Motor neuron (in vitro differentiated cells): Measurements from ENCODE around the gene ZNF609. TPM values are rescaled to one million over a fixed set of nuclear protein-coding genes. Genes with fewer than 3 reads are reported as not detected.

ENCODE experiments used
- ATAC-seq, 8 experiments: fragments of 200-7000 bp; cut with Tn5 transposase; replicated peaks in 6 of 8; 2 replicates each; pipeline ENCODE4 v1.8.0; 2021; ENCODE audit warnings: mild to moderate bottlenecking in 8 of 8, moderate library complexity in 8 of 8
- H3K27ac ChIP-seq, 2 donors: fragments of 250-450 bp; sonication (Bioruptor Pico); 2 replicates each; pipeline ENCODE4 v1.9.0; 2021; ENCODE audit warnings: antibody characterized with exemption in 2 of 2, mild to moderate bottlenecking in 2 of 2, moderate library complexity in 1 of 2
- H3K4me1 ChIP-seq, 2 donors: fragments of 250-450 bp; sonication (Bioruptor Pico); replicated peaks in 1 of 2; 2 replicates each; pipeline ENCODE4 v1.6.1; 2021; ENCODE audit warnings: antibody characterized with exemption in 2 of 2, mild to moderate bottlenecking in 2 of 2, moderate library complexity in 1 of 2
- H3K4me3 ChIP-seq, 5 donors: fragments of 250-450 bp; sonication (Bioruptor Pico); 2 replicates each; pipeline ENCODE4 v1.9.0; 2021; ENCODE audit warnings: antibody characterized with exemption in 5 of 5, mild to moderate bottlenecking in 5 of 5, moderate library complexity in 4 of 5
- WGBS, 10 experiments: fragments of 450-650 bp; shearing (Covaris generic); methylation state at CpG; one replicate each; pipeline ENCODE4 v1.0.0; 2022; 5-methylcytosine and 5-hydroxymethylcytosine counted together
- in situ Hi-C, 9 experiments: fragments of 400-800 bp; cut with MboI; loops; one replicate each; pipeline ENCODE4 v1.15.0; 2021; ENCODE audit warnings: low sequenced_read_pairs in 9 of 9, low pct_unique_long_range_greater_than_20kb in 2 of 9; ENCODE audit not compliant: unreplicated experiment in 9 of 9
- total RNA-seq, 8 experiments: library from RNA; unstranded; fragments of 300-600 nt; gene quantifications; 2 replicates each; pipeline versions ENCODE4 v1.2.3 to v1.2.4, GENCODE V29; 2022

Gene ZNF609
- total RNA-seq, 8 experiments from 2014 or later = 11.7 to 86.7 (median 27.7) TPM

DNA sequence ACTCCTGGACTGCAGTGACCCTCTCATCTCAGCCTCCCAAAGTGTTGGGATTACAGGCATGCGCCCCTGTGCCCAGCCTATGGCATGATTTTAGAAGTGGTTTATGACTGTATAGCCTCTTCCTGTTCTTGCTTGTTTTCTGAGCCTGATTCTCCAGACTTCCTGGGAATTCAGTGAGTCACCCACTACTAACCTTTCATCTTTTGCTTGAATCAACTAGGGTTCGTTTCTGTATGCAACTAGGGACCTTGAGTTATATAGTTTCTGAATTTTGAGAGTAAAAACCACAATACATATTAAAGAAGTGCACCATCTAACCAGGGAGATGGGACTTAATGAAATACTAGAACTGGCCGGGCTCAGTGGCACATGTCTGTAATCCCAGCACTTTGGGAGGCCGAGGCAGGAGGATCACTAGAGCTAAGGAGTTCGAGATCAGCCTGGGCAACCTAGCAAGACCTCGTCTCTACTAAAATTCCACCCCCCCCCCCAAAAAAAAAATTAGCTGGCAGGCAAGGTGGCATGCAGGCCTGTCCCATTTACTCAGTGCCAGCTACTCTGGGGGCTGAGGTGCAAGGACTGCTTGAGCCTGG is 76.0 kb downstream of the ZNF609 start:
- WGBS, 10 experiments = 58 to 100% (median 88%) methylated on average over 1 to 6 of the region's 6 CpGs; no CpG with 5 or more reads in 2 of the 10 experiments
- in situ Hi-C loops = no loop called here
- Histone ChIP-seq H3K27ac (no peak overlapping the region), H3K4me3 (no peak overlapping the region), H3K4me1 (no peaks in the 10 kb centered on the region)
- peak in 4 of 8 experiments; percentile 30 to 77 (median 44) for ATAC-seq

DNA sequence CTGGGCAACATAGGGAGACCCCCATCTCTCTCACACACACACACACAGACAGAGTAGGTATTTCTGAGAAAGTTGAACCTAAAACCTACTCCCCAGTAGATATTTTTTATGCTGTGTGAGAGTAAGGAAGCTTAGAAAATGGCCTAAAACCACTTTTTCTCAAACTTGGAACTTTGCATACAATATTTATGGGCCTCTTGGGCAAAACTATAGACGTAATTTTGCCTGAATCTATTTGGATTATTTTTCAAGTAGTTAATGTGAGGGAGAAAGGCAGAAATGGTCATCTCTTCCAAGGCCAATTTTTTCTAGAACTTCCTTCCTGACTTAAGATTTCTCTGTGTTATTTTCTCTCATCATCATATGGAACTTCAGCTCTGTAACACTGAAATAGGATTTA is 81.7 kb downstream of the ZNF609 start:
- in situ Hi-C loops = no loop called here
- no peak overlapping the region for H3K27ac ChIP-seq
- 30 to 100% (median 80%) methylated on average over 1 of the region's 1 CpG; no CpG with 5 or more reads in 1 of the 10 experiments for WGBS, 10 experiments
- ATAC-seq = no peak
- peaks cover 0 to 3% of the 10 kb centered on the region in 2 donors for H3K4me1 ChIP-seq
- H3K4me3 ChIP-seq = no peak overlapping the region

DNA sequence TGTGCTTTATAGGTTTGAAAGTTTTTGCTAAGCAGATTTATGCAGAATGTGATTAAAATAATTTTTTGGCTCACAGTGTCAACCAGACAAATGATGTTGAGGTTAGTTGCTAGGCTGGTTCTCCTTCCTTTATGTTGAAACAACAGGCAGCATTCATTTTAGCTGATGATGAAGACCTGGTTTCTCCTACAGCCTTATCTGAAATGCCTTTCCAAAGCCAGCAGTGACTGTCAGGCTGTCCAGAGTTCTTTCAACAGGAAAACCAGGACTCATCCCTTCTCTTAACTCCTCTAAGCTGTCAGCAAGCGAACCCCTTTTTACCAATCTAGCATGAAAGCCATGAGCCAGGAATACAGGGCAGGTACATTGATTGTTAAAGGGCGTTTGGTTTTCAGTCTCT is 84.1 kb downstream of the ZNF609 start:
- Histone ChIP-seq H3K27ac (no peak overlapping the region), H3K4me1 (peaks cover 0 to 3% of the 10 kb centered on the region in 2 donors), H3K4me3 (no peak overlapping the region)
- in situ Hi-C loops = no loop called here
- no peak for ATAC-seq
- WGBS, 10 experiments = 58 to 100% (median 92%) methylated on average over 1 to 2 of the region's 2 CpGs; no CpG with 5 or more reads in 3 of the 10 experiments

DNA sequence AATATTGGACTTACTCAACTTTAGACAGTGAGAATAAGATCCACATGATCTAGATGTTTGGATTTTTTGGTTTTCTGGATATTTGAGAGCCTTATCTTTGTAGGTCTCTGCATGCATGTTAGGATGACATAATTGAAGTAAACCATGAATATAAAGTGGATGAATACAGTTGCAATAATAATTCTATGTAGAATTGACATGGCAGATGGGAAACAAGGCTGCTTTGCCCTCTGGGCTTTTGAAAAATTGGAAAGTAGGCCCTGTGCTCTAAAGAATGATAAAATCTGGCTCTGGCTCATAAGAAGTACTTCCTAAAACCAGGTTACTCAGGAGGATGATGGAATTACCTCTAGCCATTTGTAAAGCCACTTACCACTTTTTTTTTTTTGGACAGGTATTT is 86.9 kb downstream of the ZNF609 start:
- no peak overlapping the region for H3K4me3 ChIP-seq
- H3K27ac ChIP-seq = no peak overlapping the region
- in situ Hi-C loops = no loop called here
- peaks cover 0 to 3% of the 10 kb centered on the region in 2 donors for H3K4me1 ChIP-seq
- peak in 1 of 8 experiments; percentile 58 for ATAC-seq

DNA sequence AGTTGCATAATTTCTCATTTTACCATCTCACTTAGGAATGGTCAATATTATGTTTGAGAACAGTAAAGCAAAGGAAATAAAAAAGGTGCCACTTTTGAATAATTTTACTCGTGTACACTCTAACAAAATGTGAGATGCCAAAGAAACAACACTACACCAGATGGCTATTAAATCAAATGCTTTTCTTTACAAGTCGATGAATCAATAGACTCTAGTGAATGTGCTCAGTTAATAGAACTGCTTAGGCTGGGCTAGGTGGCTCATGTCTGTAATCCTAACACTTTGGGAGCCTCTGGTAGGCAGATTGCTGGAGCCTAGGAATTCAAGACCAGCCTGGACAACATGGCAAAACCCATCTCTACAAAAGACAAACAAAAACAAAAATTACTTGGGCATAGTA is 87.9 kb downstream of the ZNF609 start:
- peak in 1 of 8 experiments; percentile 52 for ATAC-seq
- no peak overlapping the region for H3K27ac ChIP-seq
- H3K4me3 ChIP-seq = no peak overlapping the region
- WGBS, 10 experiments = 10 to 83% (median 50%) methylated on average over 1 to 2 of the region's 2 CpGs; no CpG with 5 or more reads in 2 of the 10 experiments
- in situ Hi-C loops = no loop called here
- H3K4me1 ChIP-seq = peaks cover 0 to 3% of the 10 kb centered on the region in 2 donors

GRCh38 chr15:64549860-64550259 is 89.5 kb downstream of the ZNF609 start:
- 86 to 100% (median 98%) methylated on average over 1 to 2 of the region's 2 CpGs; no CpG with 5 or more reads in 4 of the 10 experiments for WGBS, 10 experiments
- in situ Hi-C loops = no loop called here
- no peak for ATAC-seq
- no peaks in the 10 kb centered on the region for H3K4me1 ChIP-seq
- no peak overlapping the region for H3K27ac ChIP-seq
- no peak overlapping the region for H3K4me3 ChIP-seq

GRCh38 chr15:64552281-64552948 is 92.0 kb downstream of the ZNF609 start:
- no peak overlapping the region for H3K27ac ChIP-seq
- 71 to 100% (median 92%) methylated on average over 1 to 7 of the region's 8 CpGs; no CpG with 5 or more reads in 1 of the 10 experiments for WGBS, 10 experiments
- in situ Hi-C loops = no loop called here
- no peak overlapping the region for H3K4me3 ChIP-seq
- H3K4me1 ChIP-seq = no peaks in the 10 kb centered on the region
- no peak for ATAC-seq

DNA sequence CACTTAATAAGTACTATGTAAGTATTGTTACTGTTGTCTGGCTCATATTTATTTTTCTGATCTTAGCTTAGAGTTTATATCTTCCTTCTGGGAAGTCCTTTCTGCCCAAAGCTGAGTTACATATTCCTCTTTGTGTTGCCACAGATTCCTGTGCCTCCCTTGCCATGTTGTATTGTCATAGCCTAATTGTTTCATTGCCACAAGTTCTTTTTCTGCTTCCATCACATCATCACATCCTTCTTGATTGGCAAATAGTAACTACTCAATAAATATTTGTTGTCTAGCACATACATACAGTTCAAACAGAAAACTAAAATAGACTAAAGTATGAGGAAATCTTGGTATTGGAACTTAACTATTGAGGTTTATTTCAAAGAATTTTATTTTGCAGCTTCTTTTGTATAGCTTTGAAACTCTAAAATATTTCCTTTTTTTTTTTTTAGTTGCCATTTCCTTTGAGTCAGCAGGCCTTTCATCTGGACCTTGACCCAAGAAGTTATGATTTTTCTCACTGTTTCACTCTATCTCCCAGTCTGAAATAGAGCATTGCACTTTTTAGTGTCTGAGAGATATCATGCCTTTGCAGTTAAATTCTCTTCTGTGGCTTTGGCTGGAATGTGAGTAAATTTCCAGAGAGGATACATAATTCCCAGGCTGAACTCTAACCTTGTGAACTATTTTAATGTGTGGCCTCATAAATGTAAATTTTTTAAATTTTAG is 98.2 kb downstream of the ZNF609 start:
- ATAC-seq = no peak
- H3K4me3 ChIP-seq = no peak overlapping the region
- no peak overlapping the region for H3K27ac ChIP-seq
- in situ Hi-C loops = no loop called here
- H3K4me1 ChIP-seq = no peaks in the 10 kb centered on the region

DNA sequence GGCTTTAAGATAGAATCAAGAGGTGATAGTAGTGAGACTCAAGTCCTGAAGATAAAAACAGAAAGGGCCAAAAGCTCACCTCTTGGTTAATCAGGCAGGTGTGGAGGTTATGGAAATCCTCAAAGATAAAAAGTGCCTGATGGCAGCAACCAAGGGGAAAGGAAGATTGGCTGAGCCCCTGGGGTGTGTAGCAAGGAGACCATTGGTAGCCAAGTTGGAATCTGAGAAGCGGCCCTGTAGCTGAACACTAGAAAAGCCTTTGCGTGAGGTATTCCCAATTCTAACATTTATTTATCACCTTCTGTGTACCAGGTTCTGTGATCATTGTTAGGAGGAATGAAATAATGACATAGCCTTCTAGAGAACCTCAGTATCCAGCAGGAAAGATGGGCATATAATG is 98.9 kb downstream of the ZNF609 start:
- H3K4me1 ChIP-seq = no peaks in the 10 kb centered on the region
- no peak overlapping the region for H3K4me3 ChIP-seq
- 81 to 100% (median 100%) methylated on average over 1 to 2 of the region's 2 CpGs; no CpG with 5 or more reads in 2 of the 10 experiments for WGBS, 10 experiments
- H3K27ac ChIP-seq = no peak overlapping the region
- in situ Hi-C loops = no loop called here
- no peak for ATAC-seq

DNA sequence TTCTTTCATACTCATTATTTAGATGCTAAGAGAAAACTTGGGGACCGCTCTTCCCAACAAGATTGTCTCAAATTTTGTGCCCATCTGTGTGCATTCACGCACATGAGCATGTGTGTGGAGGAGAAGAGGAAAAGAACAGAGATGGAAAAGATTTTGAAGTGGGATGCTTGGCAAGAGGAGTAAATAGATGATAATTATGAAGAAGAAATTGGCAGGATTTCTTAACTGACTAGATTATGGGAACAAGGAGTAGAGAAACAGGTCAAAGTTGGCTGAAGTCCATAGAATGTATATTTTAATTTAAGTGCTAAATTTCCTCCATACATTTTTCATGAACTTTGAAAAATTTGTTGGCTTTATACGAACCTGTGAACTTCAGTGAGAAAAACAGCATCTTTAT is 100.1 kb downstream of the ZNF609 start:
- H3K4me1 ChIP-seq = no peaks in the 10 kb centered on the region
- no peak overlapping the region for H3K4me3 ChIP-seq
- ATAC-seq = no peak
- WGBS, 10 experiments = 75 to 100% (median 91%) methylated on average over 1 to 3 of the region's 3 CpGs
- no peak overlapping the region for H3K27ac ChIP-seq
- in situ Hi-C loops = no loop called here

DNA sequence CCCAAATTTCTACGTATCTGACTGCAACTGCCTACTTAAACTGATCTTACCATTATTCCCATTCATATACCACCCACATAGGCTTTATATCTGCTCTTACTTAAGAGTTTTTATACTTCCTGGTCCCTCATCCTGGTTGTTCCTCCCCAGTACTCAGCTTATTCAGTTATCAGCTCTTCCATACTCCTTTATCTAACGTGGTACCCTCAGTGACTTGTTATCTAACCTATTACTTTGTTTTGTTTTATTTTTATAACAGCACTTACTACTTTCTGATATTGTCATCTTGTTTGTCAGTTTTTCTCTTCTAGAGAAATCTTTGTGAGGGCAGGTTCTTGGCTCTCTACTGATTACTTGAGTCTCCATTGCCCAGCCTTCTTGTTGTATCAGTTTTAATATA is 100.6 kb downstream of the ZNF609 start:
- in situ Hi-C loops = no loop called here
- 57 to 100% (median 84%) methylated on average over 1 to 2 of the region's 2 CpGs for WGBS, 10 experiments
- Histone ChIP-seq H3K27ac (no peak overlapping the region), H3K4me1 (no peaks in the 10 kb centered on the region), H3K4me3 (no peak overlapping the region)
- ATAC-seq = no peak

- ATAC-seq = no peak
- in situ Hi-C loops = no loop called here
- no peaks in the 10 kb centered on the region for H3K4me1 ChIP-seq
- no peak overlapping the region for H3K4me3 ChIP-seq
- WGBS, 10 experiments = 80 to 100% (median 100%) methylated on average over 1 of the region's 1 CpG; no CpG with 5 or more reads in 3 of the 10 experiments
- no peak overlapping the region for H3K27ac ChIP-seq
Observed at GRCh38 chr15:64562003-64562640, 101.7 kb downstream of the ZNF609 start.

GRCh38 chr15:64566102-64566501 is 105.7 kb downstream of the ZNF609 start:
- no peak overlapping the region for H3K4me3 ChIP-seq
- no peak overlapping the region for H3K27ac ChIP-seq
- H3K4me1 ChIP-seq = no peaks in the 10 kb centered on the region
- in situ Hi-C loops = no loop called here
- WGBS, 10 experiments = 72 to 100% (median 84%) methylated on average over 1 to 2 of the region's 2 CpGs; no CpG with 5 or more reads in 4 of the 10 experiments
- ATAC-seq = no peak
